ENCODE data around the gene POLR3C. TPM values are rescaled to one million over a fixed set of nuclear protein-coding genes. Genes with fewer than 3 reads are reported as not detected.

Gene POLR3C
- total RNA-seq, 1 donor from 2014 or later = 43.4 TPM

DNA sequence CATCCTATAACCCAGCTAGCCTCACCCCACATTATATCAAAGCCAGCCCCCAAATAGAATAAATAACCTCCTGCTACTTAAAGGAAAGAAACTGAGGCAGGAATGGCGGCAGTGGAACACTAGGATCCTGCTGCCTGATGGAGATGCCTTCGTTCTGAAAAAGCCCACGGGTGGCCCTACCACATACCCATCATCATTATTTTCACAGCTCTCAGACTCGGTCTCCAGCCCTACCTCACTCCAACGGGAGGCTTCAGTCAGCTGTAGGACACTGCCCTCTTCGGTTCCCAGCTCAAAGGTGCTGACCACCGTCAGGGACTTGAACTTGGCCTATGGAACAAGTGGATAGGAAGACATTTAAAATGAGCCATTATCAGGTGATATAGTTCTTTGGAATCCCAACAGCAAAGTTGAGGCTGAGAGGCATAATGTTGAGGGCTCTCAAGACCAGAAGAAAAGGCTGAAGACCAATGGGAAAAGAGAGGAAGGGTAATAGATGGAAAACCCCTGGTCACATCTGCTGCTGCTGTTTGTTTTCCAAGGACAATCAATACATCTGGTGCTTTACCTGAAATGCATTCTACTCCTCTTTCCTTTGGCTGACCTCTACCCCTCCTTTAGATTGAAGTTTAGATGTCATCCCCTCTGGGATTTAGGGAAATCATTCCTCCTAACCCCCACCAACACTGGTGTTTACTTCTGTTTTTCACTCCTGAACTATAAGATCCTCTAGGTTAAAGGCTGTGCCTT lies 69.5 kb downstream of the POLR3C start:
- H3K9me3 Mint-ChIP-seq (ENCODE audit: unreplicated experiment) = no peaks in the 10 kb centered on the region

More for the DNA sequence above, 69.5 kb downstream of the POLR3C start:
- no peak for DNase-seq
- no peaks in the 10 kb centered on the region for H3K36me3 Mint-ChIP-seq (ENCODE audit: unreplicated experiment)
- peaks cover 6% of the 10 kb centered on the region for H3K27me3 Mint-ChIP-seq (ENCODE audit: unreplicated experiment)
- no peak overlapping the region for H3K27ac Mint-ChIP-seq (ENCODE audit: unreplicated experiment)
- H3K4me3 Mint-ChIP-seq (ENCODE audit: unreplicated experiment) = no peak overlapping the region
- peaks cover 4% of the 10 kb centered on the region for H3K4me1 Mint-ChIP-seq (ENCODE audit: low read depth, unreplicated experiment)
- TF ChIP-seq, protein P1, sequence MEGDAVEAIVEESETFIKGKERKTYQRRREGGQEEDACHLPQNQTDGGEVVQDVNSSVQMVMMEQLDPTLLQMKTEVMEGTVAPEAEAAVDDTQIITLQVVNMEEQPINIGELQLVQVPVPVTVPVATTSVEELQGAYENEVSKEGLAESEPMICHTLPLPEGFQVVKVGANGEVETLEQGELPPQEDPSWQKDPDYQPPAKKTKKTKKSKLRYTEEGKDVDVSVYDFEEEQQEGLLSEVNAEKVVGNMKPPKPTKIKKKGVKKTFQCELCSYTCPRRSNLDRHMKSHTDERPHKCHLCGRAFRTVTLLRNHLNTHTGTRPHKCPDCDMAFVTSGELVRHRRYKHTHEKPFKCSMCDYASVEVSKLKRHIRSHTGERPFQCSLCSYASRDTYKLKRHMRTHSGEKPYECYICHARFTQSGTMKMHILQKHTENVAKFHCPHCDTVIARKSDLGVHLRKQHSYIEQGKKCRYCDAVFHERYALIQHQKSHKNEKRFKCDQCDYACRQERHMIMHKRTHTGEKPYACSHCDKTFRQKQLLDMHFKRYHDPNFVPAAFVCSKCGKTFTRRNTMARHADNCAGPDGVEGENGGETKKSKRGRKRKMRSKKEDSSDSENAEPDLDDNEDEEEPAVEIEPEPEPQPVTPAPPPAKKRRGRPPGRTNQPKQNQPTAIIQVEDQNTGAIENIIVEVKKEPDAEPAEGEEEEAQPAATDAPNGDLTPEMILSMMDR (IDR thresholded peaks at IDR 0.05; ENCODE audit: partially characterized antibody, unreplicated experiment) = no peak

Small RNA genes within 50 kb of the gene (microRNA-seq; reads per million reads assigned to microRNA genes)
- 1.7 reads per million, percentile 8 among the genes with 10 or more reads in this experiment for gene MIR6736 (ENCODE audit: unreplicated experiment)

Other genes starting within 250 kb of the POLR3C start
- gene GPR89A, start 216.2 kb upstream of the POLR3C start, total RNA-seq (ENCODE audit: unreplicated experiment) = 31.4 TPM
- gene PDZK1, start 116.8 kb upstream of the POLR3C start, total RNA-seq (ENCODE audit: unreplicated experiment) = 1.7 TPM
- gene CD160, start 104.7 kb upstream of the POLR3C start, total RNA-seq (ENCODE audit: unreplicated experiment) = not detected
- 20.5 TPM for gene RNF115, start 105 bp upstream of the POLR3C start, total RNA-seq (ENCODE audit: unreplicated experiment)
- 2.4 TPM for gene NUDT17, start 21.4 kb downstream of the POLR3C start, total RNA-seq (ENCODE audit: unreplicated experiment)
- gene PIAS3, start 34.9 kb downstream of the POLR3C start, total RNA-seq (ENCODE audit: unreplicated experiment) = 20.3 TPM
- 2.1 TPM for gene ANKRD35, start 61.7 kb downstream of the POLR3C start, total RNA-seq (ENCODE audit: unreplicated experiment)
- 1.1 TPM for gene ITGA10, start 85.8 kb downstream of the POLR3C start, total RNA-seq (ENCODE audit: unreplicated experiment)
- gene PEX11B, start 94.5 kb downstream of the POLR3C start, total RNA-seq (ENCODE audit: unreplicated experiment) = 24.7 TPM
- gene RBM8A, start 103.3 kb downstream of the POLR3C start, total RNA-seq (ENCODE audit: unreplicated experiment) = 206 TPM
- gene LIX1L, start 133.8 kb downstream of the POLR3C start, total RNA-seq (ENCODE audit: unreplicated experiment) = 20.3 TPM
- 0.59 TPM for gene ANKRD34A, start 140.4 kb downstream of the POLR3C start, total RNA-seq (ENCODE audit: unreplicated experiment)
- 13.2 TPM for gene POLR3GL, start 140.5 kb downstream of the POLR3C start, total RNA-seq (ENCODE audit: unreplicated experiment)
- gene TXNIP, start 172.4 kb downstream of the POLR3C start, total RNA-seq (ENCODE audit: unreplicated experiment) = 126 TPM
- gene HJV, start 197.5 kb downstream of the POLR3C start, total RNA-seq (ENCODE audit: unreplicated experiment) = not detected

All from glutamatergic neuron (in vitro differentiated cells).